ENCODE results near the gene GINS2. TPM values are rescaled to one million over a fixed set of nuclear protein-coding genes. Genes with fewer than 3 reads are reported as not detected.

The GINS2 gene
- total and polyA plus RNA-seq, 2 donors (not counting 3 experiments of a cell fraction or from before 2014, with no cell fraction given) = 10.4 to 24.1 TPM

- Histone ChIP-seq H3K36me3 (ENCODE audit: control insufficient read depth in 2 of 2, extremely low read depth in 1 of 2, insufficient read depth in 2 of 2, low read length in 2 of 2) (no peaks in the 10 kb centered on the region), H3K79me2 (ENCODE audit: control insufficient read depth, insufficient read depth, low read length) (no peaks in the 10 kb centered on the region), H4K20me1 (replicated peaks; ENCODE audit: control insufficient read depth, extremely low read depth, insufficient read depth, low read length) (no peaks in the 10 kb centered on the region), H3K9me1 (replicated peaks; ENCODE audit: control insufficient read depth, extremely low read depth, insufficient read depth, low read length) (no peaks in the 10 kb centered on the region), H3K27me3 (ENCODE audit: control insufficient read depth in 2 of 2, insufficient read depth in 2 of 2, low read length in 2 of 2) (no peaks in the 10 kb centered on the region), H2AFZ (ENCODE audit: low read depth, low read length) (no peak overlapping the region), H3K4me2 (ENCODE audit: insufficient read depth, low read length) (no peak overlapping the region), H3K9me3 (replicated peaks; ENCODE audit: control insufficient read depth, insufficient read depth, low read length) (no peaks in the 10 kb centered on the region), H3K4me3 (replicated peaks in 1 of 3; ENCODE audit: insufficient read depth in 1 of 3, low read depth in 1 of 3, low read length in 3 of 3) (no peak overlapping the region), H3K4me1 (ENCODE audit: control insufficient read depth, extremely low read depth, insufficient read depth, low read length) (no peaks in the 10 kb centered on the region), H3K27ac (ENCODE audit: insufficient read depth, low read depth, low read length) (no peak overlapping the region), H3K9ac (replicated peaks; ENCODE audit: extremely low read depth, insufficient read depth, low read length) (no peak overlapping the region)
- FAIRE-seq (peak; percentile 8), DNase-seq (ENCODE audit: low read depth, low spot score) (no peak)
- intact Hi-C loops (cut with micrococcal nuclease) = no loop called here
- POLR2A ChIA-PET = no interaction called here
- CTCF ChIA-PET = interaction anchor here (1.0 to 1.6 kb wide), 2 partner anchors 10 to 17 kb away, joined by 5 to 7 read pairs; no protein-coding TSS in a partner anchor
- BruUV-seq (replicated peaks) = no TSS peak
- TF ChIP-seq GATA2 (IDR thresholded peaks at IDR 0.05; ENCODE audit: insufficient read depth, insufficient read length, low read depth, low read length) (no peak), FOS (IDR thresholded peaks at IDR 0.05; ENCODE audit: borderline replicate concordance, insufficient read depth, low read length) (no peak), POLR2AphosphoS5 (IDR thresholded peaks at IDR 0.05; ENCODE audit: insufficient read depth, low read depth, low read length) (no peak), CTCF (IDR thresholded peaks at IDR 0.05; ENCODE audit: extremely low read depth in 1 of 2, insufficient read depth in 1 of 2, low read depth in 1 of 2, low read length in 2 of 2) (no peak), JUN (IDR thresholded peaks at IDR 0.05; ENCODE audit: borderline replicate concordance, insufficient read depth, insufficient read length, low read depth) (no peak), MAX (IDR thresholded peaks at IDR 0.05; ENCODE audit: insufficient read depth, insufficient read length) (no peak), MYC (IDR thresholded peaks at IDR 0.05; ENCODE audit: low read depth, low read length) (no peak)
- dilution Hi-C loops (cut with MboI; ENCODE audit: extremely low pct_ligation_motif_present, low sequenced_read_pairs) = no loop called here
Observed at GRCh38 chr16:85699628-85700027, 10.9 kb upstream of the GINS2 start.

All from endothelial cell of umbilical vein (primary cell).